Measurements from ENCODE around the gene PRCC. TPM values are rescaled to one million over a fixed set of nuclear protein-coding genes. Genes with fewer than 3 reads are reported as not detected.

The PRCC gene
- total and polyA plus RNA-seq, 2 of the 8 experiments (the other 6 are each of a cell fraction or from before 2014, with no cell fraction given) = 95.2 to 115 TPM

GRCh38 chr1:156785458-156785857 is 18.1 kb downstream of the PRCC start:
- 88% methylated on average over 6 of the region's 6 CpGs; no CpG with 5 or more reads in 1 of the 2 experiments for WGBS, 2 experiments (ENCODE audit: extremely low coverage in 1 of 2, insufficient coverage in 1 of 2, insufficient read length in 1 of 2, insufficient replicate concordance in 2 of 2, low coverage in 1 of 2, low lambda C conversion rate in 2 of 2, missing lambda C conversion rate in 1 of 2)

More at GRCh38 chr1:156785458-156785857, 18.1 kb downstream of the PRCC start:
- H2BK12ac ChIP-seq (ENCODE audit: low read depth, low read length) = no peak overlapping the region
- H2BK5ac ChIP-seq (ENCODE audit: low read depth, low read length) = no peak overlapping the region
- H4K20me1 ChIP-seq (replicated peaks in 1 of 2; ENCODE audit: control insufficient read depth in 1 of 2, insufficient read depth in 2 of 2, low read length in 2 of 2) = peaks cover 6 to 13% of the 10 kb centered on the region in 2 experiments
- H3K79me2 ChIP-seq (ENCODE audit: control insufficient read depth in 1 of 2, insufficient read depth in 2 of 2, low read length in 2 of 2) = peaks cover 0 to 26% of the 10 kb centered on the region in 2 experiments; a peak in 2 of 4 replicates
- no peak overlapping the region for H3K4ac ChIP-seq (replicated peaks; ENCODE audit: insufficient read length, low read depth, low read length)
- no peaks in the 10 kb centered on the region for H3K27me3 ChIP-seq (replicated peaks in 1 of 4; ENCODE audit: control insufficient read depth in 3 of 4, extremely low read depth in 1 of 4, insufficient read depth in 3 of 4, low read length in 3 of 4)
- no peak overlapping the region for H3K4me2 ChIP-seq (ENCODE audit: insufficient read depth in 1 of 2, low read depth in 2 of 2, low read length in 2 of 2)
- H2AFZ ChIP-seq (ENCODE audit: low read length) = no peak overlapping the region
- no peaks in the 10 kb centered on the region for H3K9me3 ChIP-seq (ENCODE audit: insufficient read depth in 2 of 2, low read depth in 1 of 2, low read length in 1 of 2)
- H3K18ac ChIP-seq (ENCODE audit: extremely low read depth, low read length) = no peak overlapping the region
- no peak overlapping the region for H3K56ac ChIP-seq (replicated peaks; ENCODE audit: insufficient read length, low read depth, low read length)
- H4K5ac ChIP-seq (ENCODE audit: insufficient read length, low read depth, low read length) = no peak overlapping the region
- no peaks in the 10 kb centered on the region for H3K4me1 ChIP-seq (replicated peaks in 1 of 4; ENCODE audit: control insufficient read depth in 3 of 4, insufficient read depth in 4 of 4, low read length in 3 of 4)
- H2BK20ac ChIP-seq (ENCODE audit: low read length) = no peak overlapping the region
- H3K9ac ChIP-seq (replicated peaks in 1 of 4; ENCODE audit: extremely low read depth in 1 of 4, low read depth in 3 of 4, low read length in 3 of 4) = no peak overlapping the region
- H3K79me1 ChIP-seq (ENCODE audit: low read depth, low read length) = peaks cover 3% of the 10 kb centered on the region; the same call in 1 of the 2 replicates
- H2AK5ac ChIP-seq (ENCODE audit: low read depth, low read length) = no peak overlapping the region
- CTCF ChIA-PET (ENCODE audit: partially characterized antibody) = interaction anchor here (0.6 to 3.8 kb wide), 7 partner anchors 9 to 126 kb away, joined by 3 to 15 read pairs (median 4); partner anchors contain the start of gene METTL25B
- H3K23me2 ChIP-seq (ENCODE audit: low read depth, low read length) = no peaks in the 10 kb centered on the region
- H3K4me3 ChIP-seq (ENCODE audit: extremely low read depth in 1 of 4, insufficient read depth in 2 of 4, low read depth in 3 of 4, low read length in 4 of 4) = no peak overlapping the region
- no peak overlapping the region for H3K23ac ChIP-seq (ENCODE audit: insufficient read length)
- POLR2A ChIA-PET (ENCODE audit: partially characterized antibody) = interaction anchor here (0.6 to 2.6 kb wide), 4 partner anchors 8 to 78 kb away, joined by 3 to 8 read pairs (median 4); no protein-coding TSS in a partner anchor
- H4K91ac ChIP-seq (replicated peaks; ENCODE audit: insufficient read length, low read length) = no peak overlapping the region
- no peak for DNase-seq (ENCODE audit: low read depth in 1 of 2, low spot score in 2 of 2)
- no peak overlapping the region for H3K14ac ChIP-seq (ENCODE audit: insufficient read length)
- FAIRE-seq = no peak
- H4K8ac ChIP-seq (ENCODE audit: extremely low read depth, insufficient read depth, low read length) = no peak overlapping the region
- H3K27ac ChIP-seq (ENCODE audit: low read depth, low read length) = no peak overlapping the region
- TF ChIP-seq USF2 (IDR thresholded peaks at IDR 0.05; ENCODE audit: low read length) (no peak), ASH2L (IDR thresholded peaks at IDR 0.05; ENCODE audit: low read length) (no peak), GTF2F1 (IDR thresholded peaks at IDR 0.05; ENCODE audit: borderline replicate concordance, low read depth, low read length) (no peak)
- TF ChIP-seq, protein P1, sequence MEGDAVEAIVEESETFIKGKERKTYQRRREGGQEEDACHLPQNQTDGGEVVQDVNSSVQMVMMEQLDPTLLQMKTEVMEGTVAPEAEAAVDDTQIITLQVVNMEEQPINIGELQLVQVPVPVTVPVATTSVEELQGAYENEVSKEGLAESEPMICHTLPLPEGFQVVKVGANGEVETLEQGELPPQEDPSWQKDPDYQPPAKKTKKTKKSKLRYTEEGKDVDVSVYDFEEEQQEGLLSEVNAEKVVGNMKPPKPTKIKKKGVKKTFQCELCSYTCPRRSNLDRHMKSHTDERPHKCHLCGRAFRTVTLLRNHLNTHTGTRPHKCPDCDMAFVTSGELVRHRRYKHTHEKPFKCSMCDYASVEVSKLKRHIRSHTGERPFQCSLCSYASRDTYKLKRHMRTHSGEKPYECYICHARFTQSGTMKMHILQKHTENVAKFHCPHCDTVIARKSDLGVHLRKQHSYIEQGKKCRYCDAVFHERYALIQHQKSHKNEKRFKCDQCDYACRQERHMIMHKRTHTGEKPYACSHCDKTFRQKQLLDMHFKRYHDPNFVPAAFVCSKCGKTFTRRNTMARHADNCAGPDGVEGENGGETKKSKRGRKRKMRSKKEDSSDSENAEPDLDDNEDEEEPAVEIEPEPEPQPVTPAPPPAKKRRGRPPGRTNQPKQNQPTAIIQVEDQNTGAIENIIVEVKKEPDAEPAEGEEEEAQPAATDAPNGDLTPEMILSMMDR (IDR thresholded peaks at IDR 0.05; ENCODE audit: control extremely low read depth in 1 of 3, insufficient read depth in 1 of 3, low read depth in 1 of 3, low read length in 3 of 3) = no peak
- H2BK15ac ChIP-seq (ENCODE audit: low read length) = no peak overlapping the region
- no peak overlapping the region for H2BK120ac ChIP-seq (replicated peaks; ENCODE audit: low read depth, low read length)
- H3K36me3 ChIP-seq (ENCODE audit: control insufficient read depth in 2 of 4, insufficient read depth in 4 of 4, low read length in 3 of 4) = peaks cover 6 to 53% (median 33%) of the 10 kb centered on the region in 4 experiments; a peak in 7 of 8 replicates
